Measurements from ENCODE around the gene FOCAD.
"Not testable (repeated sequence)": the region's sequence is repeated elsewhere in the genome, so short reads cannot be mapped to it uniquely, and the experiment has no call there.

The FOCAD gene

GRCh38 chr9:20650750-20651299 is 33.2 kb upstream of the FOCAD start:
- no peak for DNase-seq (ENCODE audit: insufficient read length, low spot score)

GRCh38 chr9:20651939-20652338 is 32.1 kb upstream of the FOCAD start:
- no peak for TF ChIP-seq TAF1 (IDR thresholded peaks at IDR 0.05; ENCODE audit: low read depth, low read length)
- no peak for TF ChIP-seq PAX5 (IDR thresholded peaks at IDR 0.05; ENCODE audit: insufficient read depth, low read length, severe bottlenecking)
- no peak for TF ChIP-seq POLR2A (IDR thresholded peaks at IDR 0.05; ENCODE audit: low read depth, low read length)
- no peak for TF ChIP-seq POU2F2 (IDR thresholded peaks at IDR 0.05; ENCODE audit: low read depth, low read length)
- TF ChIP-seq SPI1 (IDR thresholded peaks at IDR 0.05; ENCODE audit: low read depth, low read length) = no peak
- TF ChIP-seq POLR2AphosphoS5 (IDR thresholded peaks at IDR 0.05; ENCODE audit: low read depth, low read length) = no peak
- DNase-seq (ENCODE audit: insufficient read length, low spot score) = no peak

More at GRCh38 chr9:20650750-20651299, 33.2 kb upstream of the FOCAD start:
- FAIRE-seq = no peak
- TF ChIP-seq PAX5 (IDR thresholded peaks at IDR 0.05; ENCODE audit: insufficient read depth, low read length, severe bottlenecking) = no peak

GRCh38 chr9:20658246-20658667 is 25.8 kb upstream of the FOCAD start:
- DNase-seq (ENCODE audit: insufficient read length, low spot score); FAIRE-seq: not testable (repeated sequence)

More at GRCh38 chr9:20651939-20652338, 32.1 kb upstream of the FOCAD start:
- FAIRE-seq = peak; percentile 47

- TF ChIP-seq SPI1 (IDR thresholded peaks at IDR 0.05; ENCODE audit: low read depth, low read length) = no peak
- peak; percentile 47; the same call in 1 of the 2 replicates for TF ChIP-seq TAF1 (IDR thresholded peaks at IDR 0.05; ENCODE audit: low read depth, low read length)
- no peak for TF ChIP-seq PAX5 (IDR thresholded peaks at IDR 0.05; ENCODE audit: insufficient read depth, low read length, severe bottlenecking)
- no peak for TF ChIP-seq POLR2AphosphoS5 (IDR thresholded peaks at IDR 0.05; ENCODE audit: low read depth, low read length)
- TF ChIP-seq POU2F2 (IDR thresholded peaks at IDR 0.05; ENCODE audit: low read depth, low read length) = no peak
- no peak for TF ChIP-seq POLR2A (IDR thresholded peaks at IDR 0.05; ENCODE audit: low read depth, low read length)
- FAIRE-seq = peak; percentile 87
- DNase-seq (ENCODE audit: insufficient read length, low spot score) = no peak
Observed at GRCh38 chr9:20658677-20659473, 25.2 kb upstream of the FOCAD start.

GRCh38 chr9:20659474-20659967 is 24.5 kb upstream of the FOCAD start:
- FAIRE-seq = peak; percentile 41
- TF ChIP-seq POLR2A (IDR thresholded peaks at IDR 0.05; ENCODE audit: low read depth, low read length) = no peak
- no peak for DNase-seq (ENCODE audit: insufficient read length, low spot score)

GRCh38 chr9:20662156-20662555 is 21.9 kb upstream of the FOCAD start:
- TF ChIP-seq POLR2AphosphoS5 (IDR thresholded peaks at IDR 0.05; ENCODE audit: low read depth, low read length) (no peak), PAX5 (IDR thresholded peaks at IDR 0.05; ENCODE audit: insufficient read depth, low read length, severe bottlenecking) (no peak), POLR2A (IDR thresholded peaks at IDR 0.05; ENCODE audit: low read depth, low read length) (no peak), TAF1 (IDR thresholded peaks at IDR 0.05; ENCODE audit: low read depth, low read length) (no peak), SPI1 (IDR thresholded peaks at IDR 0.05; ENCODE audit: low read depth, low read length) (no peak), POU2F2 (IDR thresholded peaks at IDR 0.05; ENCODE audit: low read depth, low read length) (no peak)
- no peak for DNase-seq (ENCODE audit: insufficient read length, low spot score)
- FAIRE-seq = peak; percentile 65

- no peak for FAIRE-seq
- TF ChIP-seq SPI1 (IDR thresholded peaks at IDR 0.05; ENCODE audit: low read depth, low read length) (no peak), PAX5 (IDR thresholded peaks at IDR 0.05; ENCODE audit: insufficient read depth, low read length, severe bottlenecking) (no peak), POLR2AphosphoS5 (IDR thresholded peaks at IDR 0.05; ENCODE audit: low read depth, low read length) (no peak), POLR2A (IDR thresholded peaks at IDR 0.05; ENCODE audit: low read depth, low read length) (no peak), TAF1 (IDR thresholded peaks at IDR 0.05; ENCODE audit: low read depth, low read length) (no peak), POU2F2 (IDR thresholded peaks at IDR 0.05; ENCODE audit: low read depth, low read length) (no peak)
- DNase-seq (ENCODE audit: insufficient read length, low spot score) = no peak
Observed at GRCh38 chr9:20663133-20663532, 20.9 kb upstream of the FOCAD start.

GRCh38 chr9:20664501-20664900 is 19.6 kb upstream of the FOCAD start:
- TF ChIP-seq POLR2AphosphoS5 (IDR thresholded peaks at IDR 0.05; ENCODE audit: low read depth, low read length) (no peak), PAX5 (IDR thresholded peaks at IDR 0.05; ENCODE audit: insufficient read depth, low read length, severe bottlenecking) (no peak)
- FAIRE-seq = no peak
- DNase-seq (ENCODE audit: insufficient read length, low spot score) = no peak

GRCh38 chr9:20670395-20670794 is 13.7 kb upstream of the FOCAD start:
- no peak for FAIRE-seq
- no peak for DNase-seq (ENCODE audit: insufficient read length, low spot score)
- TF ChIP-seq PAX5 (IDR thresholded peaks at IDR 0.05; ENCODE audit: insufficient read depth, low read length, severe bottlenecking) (no peak), POLR2AphosphoS5 (IDR thresholded peaks at IDR 0.05; ENCODE audit: low read depth, low read length) (no peak), SPI1 (IDR thresholded peaks at IDR 0.05; ENCODE audit: low read depth, low read length) (no peak), POU2F2 (IDR thresholded peaks at IDR 0.05; ENCODE audit: low read depth, low read length) (no peak), TAF1 (IDR thresholded peaks at IDR 0.05; ENCODE audit: low read depth, low read length) (no peak), POLR2A (IDR thresholded peaks at IDR 0.05; ENCODE audit: low read depth, low read length) (no peak)

- DNase-seq (ENCODE audit: insufficient read length, low spot score) = no peak
- no peak for FAIRE-seq
Observed at GRCh38 chr9:20671635-20672034, 12.4 kb upstream of the FOCAD start.

GRCh38 chr9:20673537-20673936 is 10.5 kb upstream of the FOCAD start:
- not testable (repeated sequence) for DNase-seq (ENCODE audit: insufficient read length, low spot score); FAIRE-seq

More at GRCh38 chr9:20671635-20672034, 12.4 kb upstream of the FOCAD start:
- TF ChIP-seq PAX5 (IDR thresholded peaks at IDR 0.05; ENCODE audit: insufficient read depth, low read length, severe bottlenecking) (no peak), SPI1 (IDR thresholded peaks at IDR 0.05; ENCODE audit: low read depth, low read length) (no peak), POLR2AphosphoS5 (IDR thresholded peaks at IDR 0.05; ENCODE audit: low read depth, low read length) (no peak), TAF1 (IDR thresholded peaks at IDR 0.05; ENCODE audit: low read depth, low read length) (no peak), POLR2A (IDR thresholded peaks at IDR 0.05; ENCODE audit: low read depth, low read length) (no peak), POU2F2 (IDR thresholded peaks at IDR 0.05; ENCODE audit: low read depth, low read length) (no peak)

Data from GM12891 (cell line).